Skin epidermis (tissue), 12 donors: ENCODE results near the gene SLC25A17.
"Not testable (repeated sequence)": the region's sequence is repeated elsewhere in the genome, so short reads cannot be mapped to it uniquely, and the experiment has no call there.

ENCODE experiments used
- H3K27ac ChIP-seq, 21 experiments: fragments of 200-600 bp; sonication (generic) in 11 of 21; one replicate each; pipeline ENCODE4 v1.5.0; 2020; ENCODE audit warnings: mild to moderate bottlenecking in 3 of 21, inconsistent platforms in 2 of 21, moderate library complexity in 2 of 21
- H3K4me3 ChIP-seq, 7 experiments: fragments of 200-600 bp; sonication (generic) in 2 of 7; one replicate each; pipeline ENCODE4 v1.5.0; 2020; ENCODE audit warnings: inconsistent platforms in 2 of 7, mild to moderate bottlenecking in 2 of 7, moderate library complexity in 1 of 7

The SLC25A17 gene

DNA sequence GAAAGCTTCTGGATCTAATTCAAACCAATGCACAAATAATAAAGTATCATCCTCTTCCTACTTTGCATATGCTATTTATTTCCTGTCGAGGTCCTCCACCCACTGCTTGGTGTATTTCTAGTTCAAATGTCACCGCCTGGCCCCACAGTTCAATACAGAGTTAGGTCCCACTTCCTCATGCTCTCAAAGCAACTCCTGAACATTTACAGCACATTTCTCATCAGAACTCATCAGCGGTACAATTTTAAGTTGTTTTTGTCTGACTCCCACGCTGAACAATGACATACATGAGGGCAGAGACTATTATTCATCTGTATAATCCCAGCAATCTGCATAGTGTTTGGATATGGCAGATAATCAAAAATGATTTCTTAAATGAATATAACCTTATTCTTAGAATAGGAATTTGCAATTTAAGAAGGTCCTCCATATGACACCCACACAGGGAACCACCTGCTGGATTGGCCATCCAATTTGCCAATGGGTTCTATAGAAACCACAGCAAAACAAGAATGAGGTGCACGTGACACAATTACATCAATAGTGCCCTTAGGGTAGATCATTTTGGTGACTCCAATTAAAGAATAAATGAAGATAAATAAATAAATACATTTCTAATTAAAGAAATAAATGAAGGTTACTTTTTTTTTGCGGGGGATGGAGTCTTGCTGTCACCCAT, 54.2 kb downstream of the SLC25A17 start:
- no peak overlapping the region for H3K4me3 ChIP-seq
- H3K27ac ChIP-seq: peak overlapping the region in 8 of 21 experiments; percentile 26 to 65 (median 49)

GRCh38 chr22:40759294-40759840, 59.8 kb downstream of the SLC25A17 start:
- peak overlapping the region in 6 of 21 experiments; percentile 6 to 69 (median 42) for H3K27ac ChIP-seq
- no peak overlapping the region for H3K4me3 ChIP-seq

DNA sequence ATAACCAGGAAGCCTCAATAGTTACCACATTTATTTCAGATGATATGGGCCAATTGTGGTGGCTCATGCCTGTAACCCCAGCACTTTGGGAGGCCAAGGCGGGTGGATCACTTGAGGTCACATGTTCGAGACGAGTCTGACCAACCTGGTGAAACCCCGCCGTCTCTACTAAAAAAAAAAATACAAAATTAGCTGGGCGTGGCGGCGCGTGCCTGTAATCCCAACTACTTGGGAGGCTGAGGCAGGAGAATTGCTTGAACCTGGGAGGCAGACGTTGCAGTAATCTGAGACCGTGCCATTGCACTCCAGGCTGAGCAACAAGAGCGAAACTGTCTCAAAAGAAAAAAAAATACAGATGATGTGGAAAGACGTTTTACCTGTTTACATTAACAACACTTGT, 60.3 kb downstream of the SLC25A17 start:
- peak overlapping the region in 12 of 21 experiments; percentile 6 to 69 (median 32) for H3K27ac ChIP-seq
- not testable (repeated sequence) for H3K4me3 ChIP-seq

DNA sequence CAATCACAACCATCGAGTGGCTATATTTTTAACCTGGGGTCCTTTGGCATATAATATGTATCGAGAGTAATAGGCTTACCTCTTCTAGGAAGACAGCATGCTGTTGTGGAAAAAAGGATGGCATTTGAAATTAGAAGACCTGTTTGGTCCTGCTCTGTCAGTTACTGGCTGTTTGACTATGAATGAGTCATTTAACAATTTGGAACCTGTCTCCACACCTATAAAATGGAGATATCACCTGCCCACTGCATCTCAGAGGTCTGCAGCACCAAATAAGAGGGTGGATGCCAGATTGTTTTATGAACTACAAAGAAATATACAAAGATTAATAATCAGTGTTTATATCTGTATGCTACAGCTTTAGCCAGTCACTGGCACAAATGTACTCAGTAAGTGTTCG, 60.8 kb downstream of the SLC25A17 start:
- no peak overlapping the region for H3K4me3 ChIP-seq
- H3K27ac ChIP-seq: peak overlapping the region in 18 of 21 experiments; percentile 29 to 77 (median 54)

GRCh38 chr22:40757071-40757470, 62.1 kb downstream of the SLC25A17 start:
- Histone ChIP-seq H3K27ac (peak overlapping the region in 15 of 21 experiments; percentile 15 to 77 (median 56)), H3K4me3 (no peak overlapping the region)

- no peak overlapping the region for H3K27ac ChIP-seq
- no peak overlapping the region for H3K4me3 ChIP-seq
Observed at GRCh38 chr22:40753114-40753513, 66.0 kb downstream of the SLC25A17 start.

GRCh38 chr22:40751250-40751649, 67.9 kb downstream of the SLC25A17 start:
- H3K27ac ChIP-seq: peak overlapping the region in 1 of 21 experiments; percentile 11
- H3K4me3 ChIP-seq: no peak overlapping the region

GRCh38 chr22:40749829-40750228, 69.3 kb downstream of the SLC25A17 start:
- Histone ChIP-seq H3K27ac (no peak overlapping the region), H3K4me3 (no peak overlapping the region)

DNA sequence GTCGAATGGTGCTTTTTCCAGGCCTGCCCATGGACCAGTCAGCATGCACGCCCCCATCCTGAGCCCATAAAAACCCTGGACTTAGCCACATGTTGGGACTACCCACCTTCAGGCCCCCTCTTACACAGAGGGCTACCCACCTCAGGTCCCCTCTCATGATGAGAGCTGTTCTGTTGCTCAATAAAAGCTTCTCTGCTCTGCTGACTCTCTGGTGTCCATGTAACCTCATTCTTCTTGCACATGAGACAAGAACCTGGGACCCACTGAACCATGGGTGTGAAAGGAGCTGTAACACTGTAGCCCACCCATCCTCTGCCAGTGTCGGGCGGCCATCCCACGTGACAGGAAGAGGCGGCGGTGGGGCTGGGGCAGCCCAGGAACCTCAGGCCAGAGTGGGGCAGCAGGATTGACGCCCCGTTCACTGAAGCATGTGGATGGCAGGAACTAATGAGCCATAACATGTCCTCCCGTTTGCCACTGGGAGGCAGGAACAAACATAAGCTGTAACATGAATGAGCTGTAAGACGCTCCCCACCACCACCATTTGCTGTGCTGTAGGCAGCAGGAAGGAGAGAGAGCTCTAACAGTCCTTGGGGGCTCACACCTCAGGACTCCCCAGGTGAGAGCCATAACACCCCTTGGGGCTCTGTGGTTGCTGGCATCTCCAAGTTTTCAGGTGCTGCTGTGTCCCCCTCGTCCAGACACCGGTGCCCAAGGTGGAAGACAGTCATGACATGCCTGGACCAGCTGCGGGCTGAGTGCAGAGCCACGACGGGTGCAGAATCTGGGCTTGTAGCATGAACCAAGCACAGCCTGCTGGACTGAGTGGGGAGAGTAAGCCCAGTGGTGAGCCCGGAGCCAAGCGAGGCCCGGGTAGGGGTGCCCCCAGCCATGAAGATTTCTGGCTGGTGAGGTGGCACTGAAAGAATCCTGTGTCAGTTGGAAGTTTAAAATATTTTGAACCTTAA, 70.5 kb downstream of the SLC25A17 start:
- Histone ChIP-seq H3K4me3 (no peak overlapping the region), H3K27ac (peak overlapping the region in 1 of 21 experiments; percentile 17)

- H3K27ac ChIP-seq: no peak overlapping the region
- H3K4me3 ChIP-seq: no peak overlapping the region
Observed at GRCh38 chr22:40747361-40747760, 71.8 kb downstream of the SLC25A17 start.

- Histone ChIP-seq H3K27ac (peak overlapping the region in 3 of 21 experiments; percentile 38 to 51 (median 51)), H3K4me3 (no peak overlapping the region)
Observed at GRCh38 chr22:40746428-40747220, 72.5 kb downstream of the SLC25A17 start.

- Histone ChIP-seq H3K27ac (peak overlapping the region in 6 of 21 experiments; percentile 13 to 61 (median 53)), H3K4me3 (no peak overlapping the region)
Observed at GRCh38 chr22:40743768-40744167, 75.4 kb downstream of the SLC25A17 start.

DNA sequence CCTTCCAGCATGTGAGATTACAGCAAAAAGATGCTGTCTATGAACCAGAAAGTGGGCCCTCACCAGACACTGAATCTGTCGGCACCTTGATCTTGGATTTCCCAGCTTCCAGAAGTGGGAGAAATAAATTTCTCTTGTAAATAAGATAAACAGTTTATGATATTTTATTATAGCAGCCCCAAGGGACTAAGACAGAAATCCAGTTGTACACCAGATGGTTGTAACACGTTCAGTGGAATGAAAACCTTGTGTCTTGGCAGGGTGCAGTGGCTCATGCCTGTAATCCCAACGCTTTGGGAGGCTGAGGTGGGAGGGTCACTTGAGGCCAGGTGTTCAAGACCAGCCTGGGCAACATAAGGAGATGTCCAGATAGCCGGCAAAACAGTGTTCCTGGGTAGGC, 78.0 kb downstream of the SLC25A17 start:
- no peak overlapping the region for H3K4me3 ChIP-seq

GRCh38 chr22:40739721-40740120, 79.4 kb downstream of the SLC25A17 start:
- Histone ChIP-seq H3K4me3 (no peak overlapping the region), H3K27ac (no peak overlapping the region)

More for the DNA sequence above, 78.0 kb downstream of the SLC25A17 start:
- H3K27ac ChIP-seq: no peak overlapping the region

- H3K27ac ChIP-seq: no peak overlapping the region
- H3K4me3 ChIP-seq: no peak overlapping the region
Observed at GRCh38 chr22:40733919-40734318, 85.2 kb downstream of the SLC25A17 start.

GRCh38 chr22:40732999-40733292, 86.2 kb downstream of the SLC25A17 start:
- Histone ChIP-seq H3K4me3 (no peak overlapping the region), H3K27ac (peak overlapping the region in 11 of 21 experiments; percentile 8 to 80 (median 49))

GRCh38 chr22:40729284-40729683, 89.9 kb downstream of the SLC25A17 start:
- peak overlapping the region in 8 of 21 experiments; percentile 24 to 88 (median 68) for H3K27ac ChIP-seq
- H3K4me3 ChIP-seq: no peak overlapping the region

DNA sequence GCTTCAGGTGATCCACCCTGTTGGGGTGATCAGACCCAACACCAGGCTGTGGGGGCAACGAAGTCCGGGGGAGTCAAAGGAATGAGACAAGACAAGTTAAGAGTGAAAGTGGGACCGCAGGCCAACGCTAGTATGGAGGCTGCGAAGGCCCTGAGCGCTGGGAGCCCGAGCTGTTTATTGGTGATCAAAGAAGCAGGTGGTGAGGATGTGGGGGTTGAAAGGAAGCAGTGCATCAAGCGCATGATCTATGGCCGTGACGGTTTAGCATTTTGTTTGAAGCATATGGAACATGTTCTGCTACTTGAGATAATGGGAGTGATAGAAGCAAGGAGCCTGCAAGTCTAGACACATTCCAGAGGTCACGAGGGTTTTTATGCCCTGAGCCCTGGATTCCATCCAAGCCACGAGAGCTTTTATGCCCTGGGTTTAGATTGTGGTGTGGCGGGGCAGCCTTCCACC, 90.4 kb downstream of the SLC25A17 start:
- H3K4me3 ChIP-seq: no peak overlapping the region
- peak overlapping the region in 19 of 21 experiments; percentile 26 to 88 (median 67) for H3K27ac ChIP-seq

GRCh38 chr22:40727964-40728615, 91.1 kb downstream of the SLC25A17 start:
- Histone ChIP-seq H3K27ac (peak overlapping the region in 19 of 21 experiments; percentile 26 to 88 (median 67)), H3K4me3 (no peak overlapping the region)
